H1 (cell line): ENCODE results near the gene ACTA2.

ENCODE experiments used
- CHD1 ChIP-seq: IDR thresholded peaks from 2 replicates; pipeline ENCODE4 v1.6.1; 2012; ENCODE audit warnings: low read depth, low read length, improper control_type of control experiment
- CTCF ChIP-seq, 3 experiments: IDR thresholded peaks; 1 replicate in 2 of 3; 2 replicates in 1 of 3; pipeline versions ENCODE4 v1.5.1 to v1.6.1; 2011; ENCODE audit warnings: low read length in 3 of 3, mild to moderate bottlenecking in 3 of 3, inconsistent platforms in 2 of 3, low read depth in 1 of 3, moderate library complexity in 1 of 3; ENCODE audit not compliant: insufficient read depth in 1 of 3; ENCODE audit errors: control extremely low read depth in 1 of 3
- E2F6 ChIP-seq: IDR thresholded peaks from 2 replicates; pipeline ENCODE4 v1.6.1; 2012; ENCODE audit warnings: inconsistent platforms
- EP300 ChIP-seq, 2 experiments: IDR thresholded peaks; 1 replicate in 1 of 2; 2 replicates in 1 of 2; pipeline ENCODE4 v1.6.1; 2011 to 2012; ENCODE audit warnings: low read depth in 2 of 2, low read length in 2 of 2, mild to moderate bottlenecking in 2 of 2, borderline replicate concordance in 1 of 2, inconsistent platforms in 1 of 2, moderate library complexity in 1 of 2
- EZH2 ChIP-seq: fragments of 200-600 bp; sonication (generic); IDR thresholded peaks from 2 replicates; pipeline ENCODE4 v1.7.1; 2012; ENCODE audit warnings: low read depth, mild to moderate bottlenecking, moderate library complexity, low read length, inconsistent platforms; ENCODE audit not compliant: severe bottlenecking
- JUN ChIP-seq: IDR thresholded peaks from 2 replicates; pipeline ENCODE4 v1.6.1; 2011; ENCODE audit warnings: low read depth, mild to moderate bottlenecking, improper control_type of control experiment, low read length
- KDM5A ChIP-seq: fragments of 200-600 bp; IDR thresholded peaks from 2 replicates; pipeline ENCODE4 v1.7.1; 2012; ENCODE audit warnings: mild to moderate bottlenecking, low read length, inconsistent platforms, mixed read lengths
- POLR2AphosphoS5 ChIP-seq: IDR thresholded peaks from 2 replicates; pipeline ENCODE4 v1.6.1; 2011; ENCODE audit warnings: low read depth, low read length

- TF ChIP-seq EP300 (IDR thresholded peaks at IDR 0.05; ENCODE audit: borderline replicate concordance in 1 of 2, low read depth in 2 of 2, low read length in 2 of 2) (no peak), KDM5A (no peak), CTCF (IDR thresholded peaks at IDR 0.05; ENCODE audit: control extremely low read depth in 1 of 3, insufficient read depth in 1 of 3, low read depth in 1 of 3, low read length in 3 of 3) (no peak), POLR2AphosphoS5 (no peak), E2F6 (no peak), CHD1 (no peak), JUN (no peak), EZH2 (no peak)
Measured at GRCh38 chr10:88901984-88902789, 50.4 kb downstream of the ACTA2 start.
